Vagina (tissue), 2 donors: ENCODE data around the gene SPDYE18.
"Not testable (repeated sequence)": the region's sequence is repeated elsewhere in the genome, so short reads cannot be mapped to it uniquely, and the experiment has no call there.

ENCODE experiments used
- CTCF ChIP-seq, 3 experiments: fragments of 450-650 bp in 2 of 3; fragments of 200-600 bp in 1 of 3; sonication (generic) in 1 of 3; IDR thresholded peaks; one replicate each; pipeline ENCODE4 v1.5.1; 2017 to 2019; ENCODE audit warnings: antibody characterized with exemption in 3 of 3, mild to moderate bottlenecking in 2 of 3, moderate library complexity in 2 of 3
- POLR2A ChIP-seq, 2 donors: fragments of 450-650 bp; IDR thresholded peaks; one replicate each; pipeline ENCODE4 v1.6.1; 2017; ENCODE audit warnings: antibody characterized with exemption in 2 of 2, mild to moderate bottlenecking in 2 of 2, moderate library complexity in 2 of 2
- POLR2AphosphoS5 ChIP-seq, 2 donors: sonication (generic); formaldehyde crosslinking; IDR thresholded peaks; one replicate each; pipeline ENCODE4 v1.9.0; 2017; ENCODE audit warnings: antibody characterized with exemption in 2 of 2, mild to moderate bottlenecking in 2 of 2, low read depth in 1 of 2; ENCODE audit not compliant: insufficient read depth in 1 of 2

- TF ChIP-seq POLR2A (IDR thresholded peaks at IDR 0.05); POLR2AphosphoS5 (IDR thresholded peaks at IDR 0.05; ENCODE audit: insufficient read depth in 1 of 2, low read depth in 1 of 2); CTCF (IDR thresholded peaks at IDR 0.05): not testable (repeated sequence)
These were observed 58.2 kb downstream of the SPDYE18 start for GRCh38 chr7:77004151-77004550.
